Lung (tissue), 12 donors: Measurements from ENCODE around the gene PLIN4. TPM values are rescaled to one million over a fixed set of nuclear protein-coding genes. Genes with fewer than 3 reads are reported as not detected.

Experiments
- ATAC-seq: fragments of 200-7000 bp; cut with Tn5 transposase; one replicate; pipeline ENCODE4 v1.9.1; 2020; ENCODE audit warnings: moderate number of reproducible peaks; ENCODE audit not compliant: insufficient read depth, low FRiP score
- DNase-seq, 3 donors: peaks; one replicate each; pipeline ENCODE4 v3.0.0-alpha.2; 2013 to 2017
- H3K27ac ChIP-seq, 2 donors: one replicate each; pipeline ENCODE4 v1.5.1; 2013; ENCODE audit warnings: mild to moderate bottlenecking in 2 of 2, moderate library complexity in 2 of 2, control low read depth in 1 of 2, inconsistent platforms in 1 of 2, low read depth in 1 of 2, low read length in 1 of 2
- H3K27me3 ChIP-seq, 3 donors: one replicate each; pipeline ENCODE4 v1.5.1; 2013; ENCODE audit warnings: low read length in 2 of 3; ENCODE audit not compliant: control insufficient read depth in 3 of 3, insufficient read depth in 3 of 3
- H3K36me3 ChIP-seq, 4 donors: one replicate each; pipeline ENCODE4 v1.5.1; 2013; ENCODE audit warnings: low read length in 4 of 4, mild to moderate bottlenecking in 1 of 4, moderate library complexity in 1 of 4; ENCODE audit not compliant: control insufficient read depth in 4 of 4, insufficient read depth in 4 of 4
- H3K4me1 ChIP-seq, 5 donors: one replicate each; pipeline ENCODE4 v1.5.1; 2013; ENCODE audit warnings: low read length in 5 of 5, mild to moderate bottlenecking in 2 of 5, moderate library complexity in 1 of 5; ENCODE audit not compliant: control insufficient read depth in 5 of 5, insufficient read depth in 5 of 5
- H3K4me3 ChIP-seq: one replicate; pipeline ENCODE4 v1.5.1; 2013; ENCODE audit warnings: mild to moderate bottlenecking, control low read depth, moderate library complexity
- H3K9ac ChIP-seq, 2 donors: one replicate each; pipeline ENCODE4 v1.5.1; 2013; ENCODE audit warnings: low read length in 2 of 2, control low read depth in 1 of 2; ENCODE audit not compliant: insufficient read depth in 1 of 2
- H3K9me3 ChIP-seq, 4 donors: one replicate each; pipeline ENCODE4 v1.5.1; 2013; ENCODE audit warnings: low read length in 3 of 4, mild to moderate bottlenecking in 1 of 4, moderate library complexity in 1 of 4; ENCODE audit not compliant: control insufficient read depth in 4 of 4, insufficient read depth in 3 of 4
- CTCF ChIP-seq: IDR thresholded peaks from 2 replicates; pipeline ENCODE4 v1.5.1; 2012; ENCODE audit warnings: mild to moderate bottlenecking; ENCODE audit errors: control extremely low read depth, extremely low read depth
- WGBS, 2 donors: extraction: QIAGEN DNeasy Blood & Tissue Kit; methylation state at CpG; one replicate each; pipeline ENCODE4 v1.1.7; 2013; 5-methylcytosine and 5-hydroxymethylcytosine counted together
- polyA plus RNA-seq, 2 donors: library from polyadenylated mRNA; stranded (reverse); fragments of 200-250 nt; gene quantifications; one replicate each; pipeline ENCODE4 v1.2.1, GENCODE V29; 2013
- total RNA-seq, 2 donors: library from RNA; depleted of rRNA in 1 of 2; stranded (reverse); fragments of >200 nt in 1 of 2; gene quantifications; one replicate each; pipeline ENCODE4 v1.2.1, GENCODE V29; 2014 to 2021
- donor health status: control.
- donor health status: control.
- donor health status: Bipolar disorder and iron deficiency.
- donor health status: healthy.
- donor health status: DM: yes; HTN: yes; CAD: no.

Gene PLIN4
- total and polyA plus RNA-seq, 4 donors = 0.85 to 5.0 (median 3.8) TPM

- peaks cover 0 to 72% (median 7%) of the 10 kb centered on the region in 4 donors for H3K36me3 ChIP-seq
- no peak for DNase-seq
- TF ChIP-seq CTCF = no peak
- H3K9me3 ChIP-seq = no peaks in the 10 kb centered on the region
- no peak overlapping the region for H3K9ac ChIP-seq
- no peaks in the 10 kb centered on the region for H3K4me1 ChIP-seq
- no peak overlapping the region for H3K4me3 ChIP-seq
- no peaks in the 10 kb centered on the region for H3K27me3 ChIP-seq
- no peak overlapping the region for H3K27ac ChIP-seq
- ATAC-seq = no peak
- WGBS, 2 donors = 92 to 95% methylated on average over 25 of the region's 25 CpGs
Observed at GRCh38 chr19:4501691-4502090, 16.6 kb downstream of the PLIN4 start.

- DNase-seq = no peak
- no peak for TF ChIP-seq CTCF
- ATAC-seq = no peak
- no peak overlapping the region for H3K27ac ChIP-seq
- H3K9me3 ChIP-seq = no peaks in the 10 kb centered on the region
- H3K9ac ChIP-seq = no peak overlapping the region
- WGBS, 2 donors = 93 to 95% methylated on average over 29 of the region's 29 CpGs
- no peak overlapping the region for H3K4me3 ChIP-seq
- H3K27me3 ChIP-seq = no peaks in the 10 kb centered on the region
- H3K36me3 ChIP-seq = peaks cover 0 to 79% (median 6%) of the 10 kb centered on the region in 4 donors
- no peaks in the 10 kb centered on the region for H3K4me1 ChIP-seq
Observed at GRCh38 chr19:4500841-4501591, 17.3 kb downstream of the PLIN4 start.

- Histone ChIP-seq H3K27ac (no peak overlapping the region), H3K4me1 (no peaks in the 10 kb centered on the region), H3K9ac (no peak overlapping the region), H3K36me3 (peaks cover 0 to 84% (median 8%) of the 10 kb centered on the region in 4 donors), H3K9me3 (no peaks in the 10 kb centered on the region), H3K4me3 (no peak overlapping the region), H3K27me3 (no peaks in the 10 kb centered on the region)
- DNase-seq = no peak
- ATAC-seq = no peak
- WGBS, 2 donors = 91 to 96% methylated on average over 15 of the region's 15 CpGs
- TF ChIP-seq CTCF = no peak
Observed at GRCh38 chr19:4499855-4500254, 18.4 kb downstream of the PLIN4 start.
